HepG2 (cell line): ENCODE results near the gene CLEC2B. TPM values are rescaled to one million over a fixed set of nuclear protein-coding genes. Genes with fewer than 3 reads are reported as not detected.

Source experiments
- ATAC-seq: fragments of 200-7000 bp; cut with Tn5 transposase; 3 replicates; pipeline ENCODE4 v1.9.1; 2020; ENCODE audit warnings: mild to moderate bottlenecking, moderate library complexity
- BruUV-seq: library from RNA; stranded (reverse); fragments of 400-500 nt; replicated peaks from 2 replicates; lab custom pipeline; 2021; lab: Mats Ljungman, UMichigan
- CTCF ChIA-PET: fragments of 300-600 bp; formaldehyde crosslinking; extraction: SDS; loops from one replicate; lab custom pipeline; 2021; ENCODE audit warnings: low total read pairs, inconsistent platforms, low intra/inter-chr PET ratio; lab: Yijun Ruan, JAX
- POLR2A ChIA-PET: fragments of 350-600 bp; sonication (Branson Sonifier 250); formaldehyde crosslinking; loops from one replicate; lab custom pipeline; 2020; ENCODE audit warnings: antibody characterized with exemption, inconsistent platforms; lab: Yijun Ruan, JAX
- DNase-seq: peaks from one replicate; pipeline ENCODE4 v3.0.0-alpha.2; 2015; ENCODE audit warnings: low spot score
- FAIRE-seq: peaks from 3 replicates; lab custom pipeline; 2011; peaks lifted over from hg19 to GRCh38; lab: Jason Lieb, UNC
- H2AFZ ChIP-seq: one replicate; pipeline ENCODE4 v1.6.1; 2011; ENCODE audit warnings: low read length, inconsistent platforms
- H3K27ac ChIP-seq: fragments of 300-600 bp; 3 replicates; pipeline ENCODE4 v1.8.0; 2011; ENCODE audit warnings: mixed run types, mild to moderate bottlenecking, mixed read lengths, low read length, inconsistent platforms; ENCODE audit not compliant: insufficient read depth; ENCODE audit errors: extremely low read length
- H3K27me3 ChIP-seq, 2 experiments: fragments of 200-600 bp in 1 of 2; 2 replicates in 1 of 2; 3 replicates in 1 of 2; pipeline versions ENCODE4 v1.6.0 to v1.8.0; 2011; ENCODE audit warnings: low read length in 2 of 2, mild to moderate bottlenecking in 2 of 2, moderate library complexity in 2 of 2, inconsistent platforms in 1 of 2; ENCODE audit not compliant: insufficient read depth in 2 of 2, control insufficient read depth in 1 of 2
- H3K36me3 ChIP-seq, 2 experiments: fragments of 200-600 bp in 1 of 2; replicated peaks in 1 of 2; 2 replicates in 1 of 2; 3 replicates in 1 of 2; pipeline versions ENCODE4 v1.5.1 to v1.8.0; 2011; ENCODE audit warnings: low read length in 2 of 2, inconsistent platforms in 1 of 2; ENCODE audit not compliant: insufficient read depth in 2 of 2, control insufficient read depth in 1 of 2
- H3K4me1 ChIP-seq: 2 replicates; pipeline ENCODE4 v1.5.1; 2012; ENCODE audit warnings: low read length, inconsistent platforms; ENCODE audit not compliant: insufficient read depth
- H3K4me2 ChIP-seq: 2 replicates; pipeline ENCODE4 v1.6.0; 2011; ENCODE audit warnings: low read depth, low read length, inconsistent platforms
- H3K4me3 ChIP-seq, 3 experiments: fragments of 200-600 bp in 1 of 3; sonication (generic), shearing (Covaris generic) in 1 of 3; replicated peaks in 1 of 3; 2 replicates each; pipeline ENCODE4 v1.5.1; 2011 to 2016; ENCODE audit warnings: low read length in 3 of 3, inconsistent platforms in 2 of 3, low read depth in 2 of 3, mild to moderate bottlenecking in 2 of 3, control low read depth in 1 of 3, mixed read lengths in 1 of 3; ENCODE audit not compliant: insufficient read depth in 1 of 3
- H3K79me2 ChIP-seq: one replicate; pipeline ENCODE4 v1.6.1; 2011; ENCODE audit warnings: low read length, inconsistent platforms; ENCODE audit not compliant: insufficient read depth
- H3K9ac ChIP-seq: 2 replicates; pipeline ENCODE4 v1.6.0; 2011; ENCODE audit warnings: mild to moderate bottlenecking, low read depth, low read length, inconsistent platforms; ENCODE audit not compliant: insufficient read depth
- H3K9me3 ChIP-seq: 2 replicates; pipeline ENCODE4 v1.5.1; 2012; ENCODE audit warnings: mild to moderate bottlenecking, low read length
- H4K20me1 ChIP-seq: 2 replicates; pipeline ENCODE4 v1.6.0; 2011; ENCODE audit warnings: inconsistent platforms, mild to moderate bottlenecking, low read length, moderate library complexity; ENCODE audit not compliant: insufficient read depth
- AKAP8 ChIP-seq: sonication (generic); formaldehyde crosslinking; IDR thresholded peaks from 2 replicates; pipeline ENCODE4 v1.5.1; 2020; ENCODE audit warnings: mild to moderate bottlenecking, missing genetic modification reagents
- FUBP1 ChIP-seq: sonication (generic); formaldehyde crosslinking; IDR thresholded peaks from 2 replicates; pipeline ENCODE4 v1.5.1; 2020; ENCODE audit warnings: missing genetic modification reagents, mild to moderate bottlenecking, borderline replicate concordance
- NFE2L1 ChIP-seq: sonication (generic); formaldehyde crosslinking; IDR thresholded peaks from 2 replicates; pipeline ENCODE4 v1.4.0; 2020; ENCODE audit warnings: missing genetic modification reagents, mild to moderate bottlenecking, borderline replicate concordance
- PCBP2 ChIP-seq: fragments of 200-400 bp; formaldehyde crosslinking; optimal IDR thresholded peaks from 2 replicates; pipeline ENCODE3; 2018; ENCODE audit warnings: low read length, low read depth; ENCODE audit not compliant: poor library complexity, severe bottlenecking
- PHB2 ChIP-seq: fragments of 450-650 bp; IDR thresholded peaks from 2 replicates; pipeline ENCODE4 v1.6.1; 2018; ENCODE audit not compliant: partially characterized antibody
- SALL1 ChIP-seq: sonication (generic); formaldehyde crosslinking; IDR thresholded peaks from 2 replicates; pipeline ENCODE4 v1.8.0; 2022; ENCODE audit warnings: mild to moderate bottlenecking, missing genetic modification reagents
- SCMH1 ChIP-seq: sonication (generic); formaldehyde crosslinking; IDR thresholded peaks from 2 replicates; pipeline ENCODE4 v1.9.0; 2021; ENCODE audit warnings: missing genetic modification reagents, mild to moderate bottlenecking, borderline replicate concordance
- SIN3A ChIP-seq: IDR thresholded peaks from 2 replicates; pipeline ENCODE4 v1.6.1; 2011; ENCODE audit warnings: low read depth, mild to moderate bottlenecking, control low read depth, low read length, borderline replicate concordance
- STAT5B ChIP-seq: sonication (generic); formaldehyde crosslinking; IDR thresholded peaks from 2 replicates; pipeline ENCODE4 v1.4.0; 2020; ENCODE audit warnings: missing genetic modification reagents
- YEATS4 ChIP-seq: sonication (generic); formaldehyde crosslinking; IDR thresholded peaks from 2 replicates; pipeline ENCODE4 v1.4.0; 2020; ENCODE audit warnings: missing genetic modification reagents, borderline replicate concordance
- ZMYM3 ChIP-seq: sonication (generic); formaldehyde crosslinking; IDR thresholded peaks from 2 replicates; pipeline ENCODE4 v1.5.1; 2020; ENCODE audit warnings: mild to moderate bottlenecking, missing genetic modification reagents
- ZNF333 ChIP-seq: sonication (generic); formaldehyde crosslinking; IDR thresholded peaks from 2 replicates; pipeline ENCODE4 v1.4.0; 2020; ENCODE audit warnings: mild to moderate bottlenecking, missing genetic modification reagents, borderline replicate concordance
- ZNF557 ChIP-seq: sonication (generic); formaldehyde crosslinking; IDR thresholded peaks from 2 replicates; pipeline ENCODE4 v1.4.0; 2020; ENCODE audit warnings: missing genetic modification reagents
- in situ Hi-C: cut with HindIII; loops from 2 replicates; pipeline ENCODE4 v1.10.0; 2017; ENCODE audit warnings: low pct_unique_long_range_greater_than_20kb; ENCODE audit not compliant: extremely low pct_ligation_motif_present
- intact Hi-C: fragments of 100-400 bp; cut with micrococcal nuclease; formaldehyde crosslinking; loops from one replicate; pipeline ENCODE4 v1.10.0; 2022; ENCODE audit not compliant: unreplicated experiment
- polyA plus RNA-seq, 8 experiments: library from polyadenylated mRNA; depleted of rRNA in 3 of 8; stranded (reverse) in 7 of 8; unstranded in 1 of 8; fragments of >200 nt; fragmentation: Illumina TruSeq in 4 of 8; extraction: Trizol in 4 of 8; gene quantifications; 2 replicates each; pipeline versions ENCODE4 v1.2.1 to v1.2.3, GENCODE V29; 2011 to 2016; ENCODE audit warnings: low read depth in 4 of 8, missing spikeins in 1 of 8, mixed read lengths in 1 of 8; ENCODE audit not compliant: insufficient read depth in 1 of 8
- total RNA-seq, 5 experiments: library from RNA; depleted of rRNA; stranded (reverse); fragments of >200 nt; fragmentation: Illumina TruSeq; extraction: Trizol; gene quantifications; 2 replicates each; pipeline ENCODE4 v1.2.3, GENCODE V29; 2016; ENCODE audit warnings: low read depth in 1 of 5

Gene CLEC2B
- total and polyA plus RNA-seq, 2 of the 13 experiments (the other 11 are each of a cell fraction or from before 2014, with no cell fraction given), result not detected

DNA sequence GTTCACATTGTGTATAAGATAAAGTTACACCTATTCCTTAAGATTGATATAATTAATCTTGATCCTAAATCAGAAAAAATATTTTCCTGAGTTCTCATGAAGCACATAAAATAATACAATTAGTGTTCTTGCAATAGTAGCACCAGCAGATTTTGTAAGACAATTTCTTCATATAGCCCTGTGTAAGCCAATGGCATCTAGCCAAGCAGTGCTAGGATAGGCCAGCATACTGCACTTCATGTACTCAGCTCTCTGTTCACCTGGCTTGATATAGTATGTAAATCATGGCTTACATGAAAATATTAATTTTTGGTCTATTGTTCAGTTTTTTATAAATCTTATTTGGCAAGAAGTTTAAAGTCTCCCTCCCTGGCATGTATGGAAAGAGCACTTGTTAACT lies 14.0 kb upstream of the CLEC2B start:
- no peaks in the 10 kb centered on the region for H3K27me3 ChIP-seq
- H3K9ac ChIP-seq, result no peak overlapping the region
- no peak overlapping the region for H3K4me3 ChIP-seq
- intact Hi-C loops, result no loop called here
- no peak overlapping the region for H3K4me2 ChIP-seq
- peaks cover 14% of the 10 kb centered on the region for H3K4me1 ChIP-seq
- H3K79me2 ChIP-seq, result no peaks in the 10 kb centered on the region
- BruUV-seq, result no TSS peak
- CTCF ChIA-PET, result no interaction called here
- H3K9me3 ChIP-seq, result no peaks in the 10 kb centered on the region
- no peaks in the 10 kb centered on the region for H4K20me1 ChIP-seq
- in situ Hi-C loops, result no loop called here
- H3K27ac ChIP-seq, result no peak overlapping the region
- no peak for FAIRE-seq
- TF ChIP-seq AKAP8 (CRISPR knock-in tag), result no peak
- no peak for TF ChIP-seq PHB2
- no peak for TF ChIP-seq SCMH1 (CRISPR knock-in tag)
- TF ChIP-seq SIN3A, result no peak
- TF ChIP-seq ZMYM3, result no peak
- no peak for TF ChIP-seq STAT5B (CRISPR knock-in tag)
- TF ChIP-seq NFE2L1 (CRISPR knock-in tag), result no peak
- no peak for TF ChIP-seq FUBP1
- TF ChIP-seq SALL1 (CRISPR knock-in tag), result no peak
- TF ChIP-seq PCBP2, result no peak
- no peak for TF ChIP-seq ZNF333
- TF ChIP-seq ZNF557, result no peak
- TF ChIP-seq YEATS4, result no peak
- TF ChIP-seq, all 625 proteins: peak for 0
- no peak for DNase-seq
- no peak for ATAC-seq
- no peaks in the 10 kb centered on the region for H3K36me3 ChIP-seq
- H2AFZ ChIP-seq, result no peak overlapping the region
- POLR2A ChIA-PET, result no interaction called here
